K562 (cell line): ENCODE data around the gene TGFB1I1. TPM values are rescaled to one million over a fixed set of nuclear protein-coding genes. Genes with fewer than 3 reads are reported as not detected.

Source experiments
- BRF1 ChIP-seq: IDR thresholded peaks from 3 replicates; pipeline ENCODE4 v1.6.1; 2011; ENCODE audit warnings: borderline replicate concordance, mild to moderate bottlenecking; ENCODE audit not compliant: insufficient read length; ENCODE audit errors: extremely low read depth
- CBFB ChIP-seq: sonication (generic); formaldehyde crosslinking; IDR thresholded peaks from 2 replicates; pipeline ENCODE4 v1.4.0; 2020; ENCODE audit warnings: mild to moderate bottlenecking, missing genetic modification reagents
- CHD2 ChIP-seq: IDR thresholded peaks from 2 replicates; pipeline ENCODE4 v1.6.1; 2011; ENCODE audit warnings: low read depth, low read length
- FOXA3 ChIP-seq, 2 experiments: fragments of 450-650 bp in 1 of 2; sonication (generic) in 1 of 2; formaldehyde crosslinking; IDR thresholded peaks in 1 of 2; conservative IDR thresholded peaks in 1 of 2; 2 replicates each; pipeline versions ENCODE4 v1.4.0 to v1.8.0; 2020 to 2022; ENCODE audit warnings: mild to moderate bottlenecking in 2 of 2, missing genetic modification reagents in 1 of 2
- GTF2A2 ChIP-seq: IDR thresholded peaks from 2 replicates; pipeline ENCODE4 v1.6.1; 2016; ENCODE audit warnings: mild to moderate bottlenecking, missing genetic modification characterization, missing compliant biosample characterization
- HDAC1 ChIP-seq, 2 experiments: fragments of 450-650 bp; IDR thresholded peaks; 2 replicates each; pipeline ENCODE4 v1.6.1; 2016 to 2017; ENCODE audit warnings: inconsistent platforms in 1 of 2, mild to moderate bottlenecking in 1 of 2, moderate library complexity in 1 of 2
- HIVEP1 ChIP-seq: fragments of 250-450 bp; sonication (Bioruptor Pico); IDR thresholded peaks from 2 replicates; pipeline ENCODE4 v1.4.0; 2020; ENCODE audit warnings: mild to moderate bottlenecking
- HNRNPL ChIP-seq: fragments of 200-400 bp; formaldehyde crosslinking; IDR thresholded peaks from 2 replicates; pipeline ENCODE4 v1.6.1; 2017; ENCODE audit warnings: low read depth, mild to moderate bottlenecking, low read length
- L3MBTL2 ChIP-seq: fragments of 450-650 bp; IDR thresholded peaks from 2 replicates; pipeline ENCODE4 v1.6.1; 2016; ENCODE audit warnings: mild to moderate bottlenecking, moderate library complexity
- NR2C1 ChIP-seq, 2 experiments: fragments of 450-650 bp; IDR thresholded peaks; 2 replicates each; pipeline ENCODE4 v1.6.1; 2017; ENCODE audit warnings: mild to moderate bottlenecking in 2 of 2, antibody characterized with exemption in 1 of 2, inconsistent platforms in 1 of 2, missing compliant biosample characterization in 1 of 2, missing genetic modification characterization in 1 of 2
- RNF2 ChIP-seq: sonication (generic); IDR thresholded peaks from 2 replicates; pipeline ENCODE4 v1.6.1; 2016
- SAP30 ChIP-seq: fragments of 200-600 bp; sonication (generic); IDR thresholded peaks from 2 replicates; pipeline ENCODE4 v1.6.1; 2012; ENCODE audit warnings: borderline replicate concordance, low read depth, mild to moderate bottlenecking, moderate library complexity, low read length, control low read depth, inconsistent platforms; ENCODE audit not compliant: insufficient read depth, poor library complexity, severe bottlenecking
- SUPT5H ChIP-seq: fragments of 450-650 bp; IDR thresholded peaks from 2 replicates; pipeline ENCODE4 v1.6.1; 2016
- U2AF1 ChIP-seq: fragments of 200-400 bp; formaldehyde crosslinking; optimal IDR thresholded peaks from 2 replicates; pipeline ENCODE3; 2017; ENCODE audit warnings: mild to moderate bottlenecking, low read depth, low read length, moderate library complexity
- ZNF324 ChIP-seq: fragments of 250-450 bp; sonication (Bioruptor Pico); IDR thresholded peaks from 2 replicates; pipeline ENCODE4 v1.4.0; 2020; ENCODE audit warnings: mild to moderate bottlenecking
- polyA plus RNA-seq, 8 experiments: library from polyadenylated mRNA; depleted of rRNA in 4 of 8; stranded (reverse) in 5 of 8; unstranded in 3 of 8; fragments of >200 nt; fragmentation: Nextera tagmentation in 2 of 8; fragmentation: Illumina TruSeq in 1 of 8; extraction: Ambion mirVana in 2 of 8; extraction: Trizol in 1 of 8; gene quantifications; 2 replicates each; pipeline versions ENCODE4 v1.2.1 to v1.2.3, GENCODE V29; 2011 to 2014; ENCODE audit warnings: inconsistent platforms in 1 of 8, missing spikeins in 1 of 8
- total RNA-seq, 7 experiments: library from RNA; depleted of rRNA in 6 of 7; stranded (reverse); fragments of >200 nt in 6 of 7; fragmentation: Illumina TruSeq in 2 of 7; extraction: Trizol in 2 of 7; gene quantifications; 2 replicates each; pipeline versions ENCODE4 v1.2.1 to v1.2.3, GENCODE V29; 2011 to 2021; ENCODE audit warnings: low replicate concordance in 1 of 7
- TF ChIP-seq, protein P1 (sequence below), 2 experiments: fragments of 450-650 bp; formaldehyde crosslinking in 1 of 2; IDR thresholded peaks; 2 replicates each; pipeline versions ENCODE4 v1.4.0 to v1.6.1; 2014 to 2020; ENCODE audit warnings: mild to moderate bottlenecking in 2 of 2, borderline replicate concordance in 1 of 2, low read depth in 1 of 2

Gene TGFB1I1
- total and polyA plus RNA-seq, 9 of the 15 experiments (the other 6 are each of a cell fraction or from before 2014, with no cell fraction given), result 0.04 to 0.91 (median 0.19) TPM

DNA sequence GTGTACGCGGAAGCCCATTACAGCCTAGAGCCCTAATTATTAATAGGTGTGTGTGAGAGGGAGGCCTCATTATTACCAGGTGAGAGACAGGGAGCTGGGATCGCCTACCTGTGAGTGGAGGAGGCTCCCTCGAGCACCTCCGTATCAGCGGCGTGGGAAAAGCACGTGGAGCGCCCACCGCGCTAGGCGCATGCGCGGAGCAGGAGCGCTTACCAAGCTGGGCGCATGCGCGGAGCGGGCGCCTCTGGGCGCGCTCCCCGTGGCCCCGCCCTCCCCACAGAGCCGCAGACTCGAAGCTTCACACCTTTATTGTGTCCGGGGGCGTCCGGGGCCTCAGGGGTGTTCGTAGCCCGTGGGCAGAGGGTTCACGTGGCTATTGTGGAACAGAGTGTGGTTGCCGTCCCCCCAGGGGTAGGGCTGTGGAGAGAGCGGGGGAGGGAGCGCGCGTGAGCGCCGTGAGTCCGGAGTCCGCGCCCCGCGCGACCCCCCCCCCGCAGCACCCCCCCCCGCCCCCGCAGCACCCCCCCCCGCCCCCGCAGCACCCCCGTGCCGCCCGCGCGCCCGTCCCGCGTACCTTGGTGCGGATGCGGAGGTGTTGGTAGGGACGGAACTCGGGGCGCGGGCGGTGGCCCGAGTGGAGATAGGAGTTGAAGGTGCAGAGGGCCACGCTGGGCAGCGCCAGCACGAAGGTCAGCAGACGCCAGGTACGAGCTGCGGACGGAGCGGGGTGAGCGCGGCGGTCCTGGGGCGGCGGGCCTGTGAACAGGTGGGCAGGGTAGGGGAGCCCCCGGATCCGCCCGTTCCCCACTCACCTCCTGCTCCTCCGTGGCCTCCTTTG, 44.3 kb upstream of the TGFB1I1 start (continued):
- TF ChIP-seq, protein P1, sequence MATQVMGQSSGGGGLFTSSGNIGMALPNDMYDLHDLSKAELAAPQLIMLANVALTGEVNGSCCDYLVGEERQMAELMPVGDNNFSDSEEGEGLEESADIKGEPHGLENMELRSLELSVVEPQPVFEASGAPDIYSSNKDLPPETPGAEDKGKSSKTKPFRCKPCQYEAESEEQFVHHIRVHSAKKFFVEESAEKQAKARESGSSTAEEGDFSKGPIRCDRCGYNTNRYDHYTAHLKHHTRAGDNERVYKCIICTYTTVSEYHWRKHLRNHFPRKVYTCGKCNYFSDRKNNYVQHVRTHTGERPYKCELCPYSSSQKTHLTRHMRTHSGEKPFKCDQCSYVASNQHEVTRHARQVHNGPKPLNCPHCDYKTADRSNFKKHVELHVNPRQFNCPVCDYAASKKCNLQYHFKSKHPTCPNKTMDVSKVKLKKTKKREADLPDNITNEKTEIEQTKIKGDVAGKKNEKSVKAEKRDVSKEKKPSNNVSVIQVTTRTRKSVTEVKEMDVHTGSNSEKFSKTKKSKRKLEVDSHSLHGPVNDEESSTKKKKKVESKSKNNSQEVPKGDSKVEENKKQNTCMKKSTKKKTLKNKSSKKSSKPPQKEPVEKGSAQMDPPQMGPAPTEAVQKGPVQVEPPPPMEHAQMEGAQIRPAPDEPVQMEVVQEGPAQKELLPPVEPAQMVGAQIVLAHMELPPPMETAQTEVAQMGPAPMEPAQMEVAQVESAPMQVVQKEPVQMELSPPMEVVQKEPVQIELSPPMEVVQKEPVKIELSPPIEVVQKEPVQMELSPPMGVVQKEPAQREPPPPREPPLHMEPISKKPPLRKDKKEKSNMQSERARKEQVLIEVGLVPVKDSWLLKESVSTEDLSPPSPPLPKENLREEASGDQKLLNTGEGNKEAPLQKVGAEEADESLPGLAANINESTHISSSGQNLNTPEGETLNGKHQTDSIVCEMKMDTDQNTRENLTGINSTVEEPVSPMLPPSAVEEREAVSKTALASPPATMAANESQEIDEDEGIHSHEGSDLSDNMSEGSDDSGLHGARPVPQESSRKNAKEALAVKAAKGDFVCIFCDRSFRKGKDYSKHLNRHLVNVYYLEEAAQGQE (IDR thresholded peaks at IDR 0.05; ENCODE audit: borderline replicate concordance), result no peak
- TF ChIP-seq, protein P1 (CRISPR knock-in tag; IDR thresholded peaks at IDR 0.05; ENCODE audit: low read depth), result no peak
- TF ChIP-seq CHD2 (no peak), HIVEP1 (no peak), GTF2A2 (tag) (no peak), CBFB (CRISPR knock-in tag) (no peak), RNF2 (0 out of 2 replicates have a peak, but pooled peaks have one; percentile 41), SAP30 (no peak), SUPT5H (no peak), U2AF1 (no peak), L3MBTL2 (peak; percentile 99), HNRNPL (no peak), ZNF324 (CRISPR knock-in tag) (no peak), HDAC1 (IDR thresholded peaks at IDR 0.05) (no peak), FOXA3 (CRISPR knock-in tag; conservative IDR thresholded peaks at IDR 0.05 in 1 of 2, IDR thresholded peaks at IDR 0.05 in 1 of 2) (no peak), NR2C1 (IDR thresholded peaks at IDR 0.05) (no peak), NR2C1 (tag; IDR thresholded peaks at IDR 0.05) (no peak), BRF1 (no peak)
